ENCODE results near the gene CXorf58. TPM values are rescaled to one million over a fixed set of nuclear protein-coding genes. Genes with fewer than 3 reads are reported as not detected.

The CXorf58 gene
- total and polyA plus RNA-seq, 2 donors (not counting 3 experiments of a cell fraction or from before 2014, with no cell fraction given): not detected

GRCh38 chrX:23938690-23939089 lies 30.9 kb downstream of the CXorf58 start:
- no peaks in the 10 kb centered on the region for H3K79me2 ChIP-seq (ENCODE audit: control insufficient read depth, insufficient read depth, low read length)
- intact Hi-C loops (cut with micrococcal nuclease) (no loop called here), dilution Hi-C loops (cut with MboI; ENCODE audit: extremely low pct_ligation_motif_present, low sequenced_read_pairs) (no loop called here)
- DNase-seq (ENCODE audit: low read depth, low spot score): no peak
- H3K27ac ChIP-seq (ENCODE audit: insufficient read depth, low read depth, low read length): no peak overlapping the region
- H3K4me3 ChIP-seq (replicated peaks in 1 of 3; ENCODE audit: insufficient read depth in 1 of 3, low read depth in 1 of 3, low read length in 3 of 3): no peak overlapping the region
- no peaks in the 10 kb centered on the region for H4K20me1 ChIP-seq (replicated peaks; ENCODE audit: control insufficient read depth, extremely low read depth, insufficient read depth, low read length)
- CTCF ChIA-PET: no interaction called here
- no peak overlapping the region for H3K9ac ChIP-seq (replicated peaks; ENCODE audit: extremely low read depth, insufficient read depth, low read length)
- no peaks in the 10 kb centered on the region for H3K9me1 ChIP-seq (replicated peaks; ENCODE audit: control insufficient read depth, extremely low read depth, insufficient read depth, low read length)
- H2AFZ ChIP-seq (ENCODE audit: low read depth, low read length): no peak overlapping the region
- no peaks in the 10 kb centered on the region for H3K4me1 ChIP-seq (ENCODE audit: control insufficient read depth, extremely low read depth, insufficient read depth, low read length)
- H3K4me2 ChIP-seq (ENCODE audit: insufficient read depth, low read length): no peak overlapping the region
- no peaks in the 10 kb centered on the region for H3K36me3 ChIP-seq (ENCODE audit: control insufficient read depth in 2 of 2, extremely low read depth in 1 of 2, insufficient read depth in 2 of 2, low read length in 2 of 2)
- no peak for FAIRE-seq
- no TSS peak for BruUV-seq (replicated peaks)
- POLR2A ChIA-PET: no interaction called here
- peaks cover 0 to 2% of the 10 kb centered on the region in 2 experiments for H3K27me3 ChIP-seq (ENCODE audit: control insufficient read depth in 2 of 2, insufficient read depth in 2 of 2, low read length in 2 of 2)
- TF ChIP-seq MAX (IDR thresholded peaks at IDR 0.05; ENCODE audit: insufficient read depth, insufficient read length) (no peak), POLR2A (IDR thresholded peaks at IDR 0.05; ENCODE audit: low read depth, low read length) (no peak), EZH2 (IDR thresholded peaks at IDR 0.05; ENCODE audit: borderline replicate concordance, low read depth, low read length, severe bottlenecking) (no peak), MYC (IDR thresholded peaks at IDR 0.05; ENCODE audit: low read depth, low read length) (no peak), FOS (IDR thresholded peaks at IDR 0.05; ENCODE audit: borderline replicate concordance, insufficient read depth, low read length) (no peak), POLR2AphosphoS5 (IDR thresholded peaks at IDR 0.05; ENCODE audit: insufficient read depth, low read depth, low read length) (no peak), JUN (IDR thresholded peaks at IDR 0.05; ENCODE audit: borderline replicate concordance, insufficient read depth, insufficient read length, low read depth) (no peak), GATA2 (IDR thresholded peaks at IDR 0.05; ENCODE audit: insufficient read depth, insufficient read length, low read depth, low read length) (no peak), CTCF (IDR thresholded peaks at IDR 0.05; ENCODE audit: extremely low read depth in 1 of 2, insufficient read depth in 1 of 2, low read depth in 1 of 2, low read length in 2 of 2) (no peak)
- no peaks in the 10 kb centered on the region for H3K9me3 ChIP-seq (replicated peaks; ENCODE audit: control insufficient read depth, insufficient read depth, low read length)

Measured in endothelial cell of umbilical vein (primary cell).